Activated T-cell treated with anti-CD3 and anti-CD28 coated beads for 1 hour (primary cell): Measurements from ENCODE around the gene ADIPOR2.
"Not testable (repeated sequence)": the region's sequence is repeated elsewhere in the genome, so short reads cannot be mapped to it uniquely, and the experiment has no call there.

Source experiments
- DNase-seq: peaks from one replicate; pipeline ENCODE4 v3.0.0-alpha.2; 2020; ENCODE audit warnings: low read depth

The ADIPOR2 gene

DNA sequence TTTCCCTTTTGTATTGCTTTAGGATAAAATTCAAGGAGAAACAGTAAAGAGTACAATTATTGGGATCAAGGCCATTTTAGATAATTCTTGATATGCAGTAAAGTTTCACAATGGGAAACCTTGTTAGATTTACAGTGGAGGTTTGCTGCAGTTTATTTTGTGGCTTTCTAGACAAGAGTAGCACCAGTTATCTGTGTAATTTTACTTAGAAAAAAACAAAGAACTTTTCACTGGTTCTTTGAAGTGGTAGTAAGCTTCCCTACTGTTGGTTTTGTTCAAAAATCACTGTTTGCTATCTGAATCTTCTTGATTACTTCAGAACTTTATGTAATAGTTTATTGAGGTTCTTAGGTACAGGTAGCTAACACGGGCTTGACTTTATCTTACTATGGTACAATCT lies 42.0 kb downstream of the ADIPOR2 start:
- no peak for DNase-seq

DNA sequence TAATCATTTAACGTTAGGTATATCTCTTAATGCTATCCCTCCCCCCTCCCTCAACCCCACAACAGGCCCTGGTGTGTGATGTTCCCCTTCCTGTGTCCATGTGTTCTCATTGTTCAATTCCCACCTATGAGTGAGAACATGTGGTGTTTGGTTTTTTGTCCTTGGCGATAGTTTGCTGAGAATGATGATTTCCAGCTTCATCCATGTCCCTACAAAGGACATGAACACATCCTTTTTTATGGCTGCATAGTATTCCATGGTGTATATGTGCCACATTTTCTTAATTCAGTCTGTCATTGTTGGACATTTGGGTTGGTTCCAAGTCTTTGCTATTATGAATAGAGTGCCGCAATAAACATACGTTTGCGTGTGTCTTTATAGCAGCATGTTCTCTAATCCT lies 42.8 kb downstream of the ADIPOR2 start:
- not testable (repeated sequence) for DNase-seq

DNA sequence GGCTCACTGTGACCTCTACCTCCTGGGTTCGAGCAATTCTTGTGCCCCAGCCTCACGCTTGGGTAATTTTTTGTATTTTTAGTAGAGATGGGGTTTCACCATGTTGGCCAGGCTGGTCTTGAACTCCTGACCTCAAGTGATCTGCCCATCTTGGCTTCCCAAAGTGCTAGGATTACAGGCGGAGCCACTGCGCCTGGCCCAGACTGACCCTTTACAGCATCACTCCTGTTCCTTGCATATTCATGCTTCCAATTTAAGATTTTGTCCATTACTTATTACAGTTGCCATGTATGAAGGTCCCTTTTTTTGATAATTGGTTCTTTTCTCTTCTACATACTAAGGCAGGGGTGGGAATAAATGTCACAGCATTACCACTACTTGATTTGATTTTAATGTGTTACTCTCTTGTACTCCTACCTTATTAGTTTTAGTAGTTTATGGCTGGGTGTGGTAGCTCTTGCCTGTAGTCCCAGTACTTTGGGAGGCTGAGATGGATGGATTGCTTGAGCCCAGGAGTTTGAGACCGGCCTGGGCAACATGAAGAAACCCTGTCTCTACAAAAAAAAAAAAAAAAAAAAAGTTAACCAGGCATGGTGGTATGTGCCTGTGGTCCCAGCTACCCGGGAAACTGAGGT lies 46.9 kb downstream of the ADIPOR2 start:
- DNase-seq = no peak

DNA sequence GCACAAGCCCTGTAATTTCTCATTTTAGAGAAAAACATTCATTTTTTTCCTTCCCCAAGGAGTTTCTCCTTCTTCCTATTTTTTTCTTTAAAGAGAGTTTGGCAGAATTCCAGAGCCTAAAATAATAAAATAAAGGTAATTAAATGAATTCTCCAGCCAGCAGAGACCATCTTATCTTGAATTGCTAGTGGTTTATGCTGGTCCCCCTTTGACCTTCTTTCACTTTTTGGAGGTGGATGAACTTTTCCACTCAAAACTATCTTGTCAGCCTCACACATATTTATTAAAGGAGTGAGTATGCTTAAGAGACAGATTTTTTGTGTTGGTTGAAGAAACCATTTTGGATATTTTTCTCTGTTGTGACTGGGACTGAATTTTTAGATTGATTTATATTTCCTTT lies 47.6 kb downstream of the ADIPOR2 start:
- DNase-seq = no peak

DNA sequence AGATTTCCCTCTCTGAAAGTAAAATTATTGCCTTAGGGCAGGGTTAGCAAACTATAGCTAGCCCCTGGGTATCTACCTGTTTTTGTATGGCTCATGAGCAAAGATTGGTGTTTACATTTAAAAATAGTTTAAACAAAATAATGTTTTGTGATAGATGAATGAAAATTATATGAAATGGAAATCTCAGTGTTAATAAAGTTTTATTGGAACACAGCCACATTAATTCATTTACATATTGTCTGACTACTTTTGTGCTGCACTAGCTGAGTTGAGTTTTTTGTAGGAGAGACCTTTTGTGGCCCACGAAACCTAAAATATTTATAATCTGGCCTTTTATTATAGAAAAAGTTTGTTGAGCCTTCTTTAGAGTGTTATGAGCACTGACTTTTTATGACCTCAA lies 48.5 kb downstream of the ADIPOR2 start:
- no peak for DNase-seq

DNA sequence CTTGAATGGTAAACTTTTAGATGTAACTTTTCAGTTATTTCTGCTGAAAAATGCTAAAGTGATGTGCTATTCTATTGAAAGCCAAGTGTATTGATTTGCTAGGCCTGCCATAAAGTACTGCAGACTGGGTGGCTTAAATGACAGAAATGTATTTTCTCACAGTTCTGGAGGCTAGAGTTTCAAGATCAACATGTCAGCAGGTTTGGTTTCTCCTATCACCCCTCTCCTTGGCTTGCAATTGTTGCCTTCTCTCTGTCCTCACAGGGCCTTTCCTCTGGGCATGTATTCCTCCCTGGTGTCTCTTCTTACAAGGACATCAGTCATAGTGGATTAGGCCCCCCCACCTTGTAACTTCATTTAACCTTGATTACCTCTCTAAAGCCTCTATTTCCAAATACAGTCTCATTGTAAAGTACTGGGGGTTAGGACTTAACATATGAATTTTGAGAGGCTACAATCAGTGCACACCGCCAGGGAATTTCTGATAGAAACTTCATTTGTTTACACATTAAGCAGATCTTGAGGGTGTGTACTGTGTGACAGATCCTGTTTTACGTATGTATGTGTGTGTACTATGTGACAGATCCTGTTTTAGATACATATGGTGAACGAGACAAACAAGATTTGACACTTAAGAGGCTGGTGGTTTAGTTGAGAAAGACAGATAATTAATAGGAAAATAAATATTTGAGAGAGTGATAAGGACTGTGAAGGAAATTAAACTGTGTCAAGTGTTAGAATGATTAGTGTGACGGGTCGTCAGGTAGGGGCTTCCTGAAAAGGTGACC lies 49.5 kb downstream of the ADIPOR2 start:
- DNase-seq = no peak

DNA sequence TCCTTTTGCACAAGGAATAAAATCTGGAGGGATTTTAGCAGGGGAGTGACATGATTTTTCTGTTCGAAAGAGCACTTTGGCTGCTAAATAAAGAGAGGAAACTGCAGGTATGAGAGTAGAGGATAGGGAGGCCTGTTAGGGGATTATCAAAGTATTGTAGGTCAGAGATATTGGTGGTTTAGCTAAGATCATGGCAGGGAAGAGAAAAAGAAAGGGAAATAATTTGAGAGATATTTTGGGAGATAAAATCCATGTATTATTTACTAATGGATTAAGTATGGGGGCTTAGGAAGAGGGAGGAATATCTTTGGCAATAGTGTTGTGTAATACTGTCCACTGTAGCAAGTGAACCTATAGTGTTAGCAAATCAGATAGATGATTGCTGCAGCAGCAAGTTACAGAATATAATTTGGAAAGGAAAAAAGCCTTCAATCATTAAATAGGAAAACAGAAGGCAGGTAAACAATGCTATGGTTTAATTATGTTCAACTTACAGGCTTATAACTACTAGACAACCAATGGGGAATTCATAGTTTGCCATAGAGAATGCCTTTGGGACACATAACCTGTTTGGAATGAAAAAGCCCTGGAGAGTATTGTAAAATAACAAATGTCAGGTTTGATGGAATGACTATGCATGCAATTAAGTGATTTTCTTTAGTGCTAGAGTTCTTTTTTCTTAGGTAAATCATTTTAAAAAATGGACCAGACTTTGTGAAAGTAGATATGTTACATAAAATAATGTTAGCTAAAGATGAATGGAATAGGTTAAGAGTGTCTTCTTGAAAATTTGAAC lies 50.5 kb downstream of the ADIPOR2 start:
- DNase-seq = no peak

DNA sequence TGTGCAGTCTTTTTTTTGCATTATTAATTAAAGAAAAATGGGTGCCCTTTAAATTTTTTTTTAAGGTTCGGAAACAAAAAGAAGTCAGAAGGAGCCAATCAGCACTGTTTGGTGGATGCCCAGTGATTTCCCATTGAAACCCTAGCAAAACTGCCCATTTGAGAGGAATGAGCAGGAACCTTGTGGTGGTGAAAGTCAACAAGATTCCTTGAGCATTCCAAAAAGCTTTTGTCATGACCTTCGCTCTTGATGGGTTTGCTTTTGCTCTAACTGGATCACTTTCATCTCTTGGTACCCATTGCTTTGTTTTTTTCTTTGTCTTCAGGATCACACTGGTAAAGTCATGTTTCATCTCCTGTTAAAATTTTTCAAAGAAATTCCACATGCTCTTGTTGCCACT lies 54.1 kb downstream of the ADIPOR2 start:
- no peak for DNase-seq

DNA sequence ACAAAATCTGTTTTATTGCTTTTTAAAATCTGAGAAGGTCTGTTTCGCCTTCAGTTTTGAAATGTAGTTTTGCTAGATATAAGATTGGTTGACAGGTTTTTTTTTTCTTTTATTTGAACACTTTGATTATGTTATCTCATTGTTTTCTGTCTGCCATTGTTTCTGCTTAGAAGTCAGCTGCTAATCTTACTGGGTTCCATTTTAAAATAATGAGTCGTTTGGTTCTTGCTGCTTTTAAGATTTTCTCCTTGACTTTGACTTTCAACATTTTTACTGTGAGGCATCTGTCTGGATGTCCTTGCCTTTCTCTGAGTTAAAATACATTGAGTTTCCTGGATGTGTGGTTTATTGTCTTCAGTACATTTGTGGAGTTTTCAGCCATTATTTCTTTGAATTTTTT lies 56.7 kb downstream of the ADIPOR2 start:
- no peak for DNase-seq

DNA sequence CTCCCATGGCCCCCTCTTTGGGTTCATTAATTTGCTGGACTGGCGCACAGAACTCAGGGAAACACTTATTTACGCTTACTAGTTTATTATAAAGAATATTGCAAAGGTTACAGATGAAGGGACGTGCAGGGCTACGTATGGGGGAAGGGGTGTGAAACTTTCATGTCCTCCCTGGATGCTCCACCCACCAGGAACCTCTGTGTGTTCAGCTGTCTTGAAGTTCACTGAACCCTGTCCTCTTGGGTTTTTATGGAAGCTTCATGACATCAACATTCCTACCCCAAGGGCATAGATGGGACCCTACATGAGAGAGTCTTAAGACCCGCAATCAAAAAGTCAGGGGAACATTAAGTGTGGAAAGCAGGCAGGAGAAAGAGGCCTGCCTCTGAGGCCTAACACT lies 58.1 kb downstream of the ADIPOR2 start:
- DNase-seq = no peak

DNA sequence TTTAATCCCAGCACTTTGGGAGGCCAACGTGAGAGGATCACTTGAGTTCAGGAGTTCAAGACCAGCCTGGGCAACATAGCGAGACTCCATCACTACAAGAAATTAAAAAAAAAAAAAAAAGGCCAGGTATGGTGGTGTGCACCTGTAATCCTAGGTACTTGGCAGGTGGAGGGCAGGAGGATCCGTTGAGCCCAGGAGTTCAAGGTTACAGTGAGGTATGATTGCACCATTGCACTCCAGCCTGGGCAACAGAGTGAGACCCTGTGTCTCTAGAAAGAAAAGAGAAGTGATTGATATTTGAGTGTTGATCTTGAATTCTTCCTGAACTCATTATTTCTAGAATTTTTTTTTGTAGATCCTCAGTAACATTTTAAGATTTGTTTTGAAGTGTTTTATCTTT lies 59.4 kb downstream of the ADIPOR2 start:
- DNase-seq = no peak

DNA sequence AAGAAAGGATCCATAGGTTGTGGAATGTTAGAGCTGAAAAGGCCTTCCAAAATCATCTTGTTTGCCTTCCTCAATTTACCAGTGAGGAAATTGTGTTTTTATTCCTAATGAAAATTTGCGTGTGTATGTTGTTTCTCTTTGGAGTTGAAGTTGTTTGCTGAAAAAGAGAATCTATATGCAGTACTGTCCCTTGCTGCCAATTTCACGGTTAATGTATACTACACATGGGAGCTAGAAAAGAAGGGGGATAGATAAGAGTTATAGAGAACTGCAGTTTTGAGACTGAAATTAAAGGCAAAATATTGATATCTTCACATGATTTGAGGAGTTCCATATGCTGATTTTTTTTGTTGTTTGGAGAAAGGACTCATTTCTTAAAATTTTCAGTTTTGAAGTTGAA lies 67.5 kb downstream of the ADIPOR2 start:
- no peak for DNase-seq

DNA sequence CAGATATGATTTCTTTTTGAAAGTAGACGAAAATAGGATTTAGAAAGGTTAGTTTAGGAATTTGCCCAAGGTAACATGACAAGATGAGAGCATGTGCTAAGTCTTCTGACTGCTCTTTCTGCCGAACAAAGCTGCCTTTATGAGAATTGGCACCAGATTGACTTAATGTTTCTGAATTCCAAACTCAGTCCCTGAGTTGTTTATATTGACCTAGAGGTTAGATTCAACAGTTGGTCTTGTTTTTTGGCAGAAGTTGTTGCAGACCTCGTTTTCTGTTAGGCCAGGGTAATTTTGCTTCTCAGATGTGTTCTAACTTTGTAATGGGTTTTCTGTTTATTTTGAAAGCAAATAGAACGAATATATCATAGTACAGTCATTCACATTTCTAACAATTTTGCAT lies 68.0 kb downstream of the ADIPOR2 start:
- DNase-seq = no peak

DNA sequence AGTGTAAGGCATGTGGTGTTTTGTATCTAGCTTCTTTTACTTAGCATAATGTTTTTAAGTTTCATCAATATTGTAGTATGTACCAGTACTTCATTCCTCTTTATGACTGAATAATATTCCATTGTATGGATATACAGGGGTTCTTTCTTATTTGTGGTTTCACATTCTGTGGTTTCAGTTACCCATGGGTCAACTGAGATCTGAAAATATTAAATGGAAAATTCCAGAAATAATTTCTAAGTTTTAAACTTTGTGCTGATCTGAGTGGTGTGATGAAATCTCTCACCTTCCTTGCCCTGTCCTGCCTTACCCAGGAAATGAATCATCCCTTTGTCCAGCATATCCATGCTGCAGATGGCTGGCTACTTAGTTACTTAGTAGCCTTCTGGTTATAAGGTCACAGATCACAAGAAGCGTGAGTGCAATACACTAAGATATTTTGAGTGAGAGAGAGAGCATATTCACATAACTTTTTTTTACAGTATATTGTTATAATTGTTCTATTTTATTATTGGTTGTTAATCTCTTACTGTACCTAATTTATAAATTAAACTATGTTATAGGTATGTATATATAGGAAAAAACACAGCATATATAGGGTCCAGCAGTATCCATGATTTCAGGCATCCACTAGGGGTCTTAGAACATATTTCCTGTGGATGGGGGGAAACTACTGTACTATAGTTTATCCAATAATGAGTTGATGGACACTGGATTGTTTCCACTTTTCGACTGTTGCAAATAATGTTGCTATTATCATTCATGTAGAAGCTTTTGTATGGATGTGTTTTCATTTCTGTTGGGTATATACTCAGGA lies 69.9 kb downstream of the ADIPOR2 start:
- DNase-seq = no peak

DNA sequence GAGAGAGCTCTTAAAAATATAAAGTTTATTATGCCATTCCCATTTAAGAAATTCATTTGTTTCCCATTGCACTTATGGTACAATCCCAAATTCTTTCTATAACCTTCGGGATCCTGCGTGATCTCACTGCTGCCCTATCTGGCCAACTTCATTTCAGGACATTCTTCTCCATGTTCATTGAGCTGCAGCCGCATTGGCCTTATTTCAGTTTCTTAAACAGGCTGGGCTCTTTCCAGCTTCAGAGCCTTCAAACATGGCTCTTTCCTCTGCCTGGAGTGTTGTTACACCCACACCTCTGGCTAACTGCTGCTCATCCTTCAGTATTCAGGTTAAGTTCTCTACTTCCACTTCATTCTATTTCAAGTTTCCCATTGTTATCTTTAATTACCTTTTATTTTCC lies 71.0 kb downstream of the ADIPOR2 start:
- no peak for DNase-seq

DNA sequence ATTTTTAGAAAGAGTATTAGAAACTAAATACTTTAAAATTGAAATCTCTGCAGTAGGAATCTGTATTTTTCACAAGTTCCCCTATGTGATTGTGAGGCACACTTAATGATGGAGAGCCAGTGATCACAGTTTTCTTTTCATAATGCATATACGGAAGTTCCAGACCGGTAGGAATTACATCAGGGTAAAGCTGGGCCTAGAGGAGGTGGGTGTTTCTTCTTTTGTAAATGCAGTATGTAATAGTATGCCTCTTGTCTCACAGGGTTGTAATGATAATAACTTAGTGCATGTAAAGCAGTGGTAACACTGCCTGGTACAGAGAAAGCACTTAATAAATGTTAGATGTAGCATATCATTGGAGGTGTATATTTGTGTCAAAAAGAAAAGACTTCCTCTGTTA lies 72.3 kb downstream of the ADIPOR2 start:
- no peak for DNase-seq

DNA sequence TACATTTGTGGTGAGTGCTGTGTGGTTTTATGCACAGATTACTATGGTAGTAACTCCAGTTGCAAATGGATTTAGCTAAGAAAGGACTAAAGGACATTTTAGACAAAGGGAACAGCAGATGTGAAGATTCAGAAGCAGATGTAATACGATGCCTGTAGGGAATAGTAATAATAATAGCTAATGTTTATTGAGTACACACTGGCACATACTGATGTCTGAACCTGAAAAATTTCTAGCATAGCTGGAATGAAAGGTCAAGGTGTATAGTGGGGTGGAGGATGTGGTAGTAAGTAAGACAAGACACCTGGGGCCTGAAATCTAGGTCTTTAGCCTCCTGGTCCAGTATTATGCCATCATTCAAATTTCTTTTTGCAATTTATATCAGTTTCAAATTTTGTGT lies 75.2 kb downstream of the ADIPOR2 start:
- no peak for DNase-seq

DNA sequence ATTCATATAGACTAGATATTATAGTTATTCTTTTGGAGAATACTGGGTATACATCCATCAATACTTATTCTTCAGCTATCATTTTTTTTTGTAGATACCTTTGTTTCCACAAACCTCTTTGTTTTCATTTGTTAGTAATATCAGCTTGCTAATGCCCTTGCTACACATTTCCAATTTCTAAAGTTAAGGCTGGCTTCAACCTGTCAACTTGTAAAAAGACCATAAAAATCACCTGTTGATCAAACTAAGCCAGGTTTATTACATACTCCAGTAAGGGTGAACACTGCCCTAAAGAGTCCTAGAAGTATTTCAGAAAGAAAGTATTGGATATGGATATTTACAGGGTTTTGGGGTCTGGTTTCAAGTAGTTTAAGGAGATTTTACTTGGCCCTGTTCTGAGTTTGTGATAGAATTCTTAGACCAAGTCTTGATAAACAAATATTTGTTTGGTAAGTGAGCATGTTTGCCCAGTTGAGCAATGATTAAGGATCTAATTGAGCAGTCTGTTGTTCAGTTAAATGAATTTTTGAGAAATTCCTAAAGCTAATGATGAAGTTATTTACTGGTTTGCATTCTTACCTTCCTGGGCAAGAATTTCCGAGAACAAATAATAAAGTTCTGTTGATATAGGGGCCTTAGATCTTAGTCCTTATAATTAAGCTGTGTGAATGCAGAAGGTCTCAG lies 76.7 kb downstream of the ADIPOR2 start:
- DNase-seq = no peak

DNA sequence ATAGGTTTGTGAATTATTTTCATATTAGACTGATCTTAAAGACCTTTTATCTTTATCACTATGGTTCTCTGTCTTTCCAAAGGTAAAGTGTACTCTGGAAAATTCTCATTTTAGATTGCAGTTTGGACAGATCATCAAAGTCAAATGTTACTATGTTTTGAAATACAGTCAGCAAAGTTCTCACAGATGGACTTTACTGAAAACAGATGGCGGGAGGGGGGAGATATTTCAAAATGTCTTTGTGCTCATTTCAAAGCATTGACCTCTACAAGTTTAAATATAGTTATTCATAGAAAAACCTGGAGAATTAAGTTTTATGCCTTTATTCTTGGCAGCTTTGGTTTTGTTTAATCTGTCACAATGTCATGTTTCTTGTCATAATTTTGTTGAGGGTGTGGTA lies 77.7 kb downstream of the ADIPOR2 start:
- no peak for DNase-seq

DNA sequence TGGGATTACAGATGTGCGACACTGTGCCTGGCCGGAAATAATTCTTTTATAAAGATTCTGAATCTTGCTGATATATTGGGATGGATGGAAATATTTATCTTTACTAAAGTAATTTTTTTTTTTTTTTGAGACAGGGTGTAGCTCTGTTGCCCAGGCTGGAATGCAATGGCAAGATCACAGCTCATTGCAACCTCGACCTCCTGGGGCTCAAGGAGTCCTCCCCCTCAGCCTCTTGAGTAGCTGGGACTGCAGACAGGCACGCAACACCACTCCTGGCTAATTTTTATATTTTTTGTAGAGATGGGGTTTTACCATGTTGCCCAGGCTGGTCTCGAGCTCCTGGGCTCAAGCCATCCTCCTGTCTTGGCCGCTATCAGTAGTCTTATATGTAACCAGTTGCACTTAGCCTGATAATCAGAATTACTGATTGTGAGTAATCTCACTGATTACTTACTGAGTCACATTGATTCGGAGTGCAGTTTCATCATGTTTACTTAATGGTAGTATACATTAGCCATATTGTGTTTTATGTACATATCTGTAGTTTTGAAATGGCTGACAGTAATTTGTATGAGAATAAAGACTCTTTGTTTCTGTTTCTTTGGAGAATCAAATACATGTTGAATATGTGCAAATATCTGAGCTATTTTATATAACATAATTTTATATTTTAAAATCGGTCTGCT lies 79.1 kb downstream of the ADIPOR2 start:
- DNase-seq = no peak
